ENCODE data around the gene NFU1. TPM values are rescaled to one million over a fixed set of nuclear protein-coding genes. Genes with fewer than 3 reads are reported as not detected.

The NFU1 gene
- total and polyA plus RNA-seq, 2 of the 13 experiments (the other 11 are each of a cell fraction or from before 2014, with no cell fraction given), result 39.1 to 84.0 TPM

GRCh38 chr2:69436938-69437750 is at the start of gene NFU1 (continued):
- TF ChIP-seq SMC3 (IDR thresholded peaks at IDR 0.05; ENCODE audit: low read length) (no peak), ZNF430 (CRISPR knock-in tag; IDR thresholded peaks at IDR 0.05) (peak; percentile 66; the same call in 1 of the 2 replicates), ZSCAN30 (CRISPR knock-in tag; IDR thresholded peaks at IDR 0.05) (no peak; the same call in 1 of the 2 replicates), ZFP37 (CRISPR knock-in tag; IDR thresholded peaks at IDR 0.05; ENCODE audit: borderline replicate concordance) (0 out of 2 replicates have a peak, but pooled peaks have one; percentile 79), RCOR2 (CRISPR knock-in tag; IDR thresholded peaks at IDR 0.05) (peak; percentile 19; the same call in 1 of the 2 replicates), KLF13 (CRISPR knock-in tag; IDR thresholded peaks at IDR 0.05) (peak; percentile 81), PTBP1 (IDR thresholded peaks at IDR 0.05; ENCODE audit: low read depth, low read length, poor library complexity, severe bottlenecking) (no peak), ZBTB26 (CRISPR knock-in tag; IDR thresholded peaks at IDR 0.05; ENCODE audit: borderline replicate concordance) (no peak; the same call in 1 of the 2 replicates), RBM39 (IDR thresholded peaks at IDR 0.05; ENCODE audit: low read depth, low read length, poor library complexity, severe bottlenecking) (peak; percentile 71), MTF1 (CRISPR knock-in tag; IDR thresholded peaks at IDR 0.05) (peak; percentile 60; the same call in 1 of the 2 replicates), KLF15 (CRISPR knock-in tag; IDR thresholded peaks at IDR 0.05; ENCODE audit: borderline replicate concordance) (peak; percentile 91), TGIF2 (CRISPR knock-in tag; IDR thresholded peaks at IDR 0.05) (peak; percentile 44; the same call in 1 of the 2 replicates), HHEX (CRISPR knock-in tag; IDR thresholded peaks at IDR 0.05) (peak; percentile 27; the same call in 1 of the 2 replicates), KAT7 (CRISPR knock-in tag; IDR thresholded peaks at IDR 0.05; ENCODE audit: borderline replicate concordance) (peak; percentile 95; the same call in 1 of the 2 replicates)
- TF ChIP-seq, protein P1, sequence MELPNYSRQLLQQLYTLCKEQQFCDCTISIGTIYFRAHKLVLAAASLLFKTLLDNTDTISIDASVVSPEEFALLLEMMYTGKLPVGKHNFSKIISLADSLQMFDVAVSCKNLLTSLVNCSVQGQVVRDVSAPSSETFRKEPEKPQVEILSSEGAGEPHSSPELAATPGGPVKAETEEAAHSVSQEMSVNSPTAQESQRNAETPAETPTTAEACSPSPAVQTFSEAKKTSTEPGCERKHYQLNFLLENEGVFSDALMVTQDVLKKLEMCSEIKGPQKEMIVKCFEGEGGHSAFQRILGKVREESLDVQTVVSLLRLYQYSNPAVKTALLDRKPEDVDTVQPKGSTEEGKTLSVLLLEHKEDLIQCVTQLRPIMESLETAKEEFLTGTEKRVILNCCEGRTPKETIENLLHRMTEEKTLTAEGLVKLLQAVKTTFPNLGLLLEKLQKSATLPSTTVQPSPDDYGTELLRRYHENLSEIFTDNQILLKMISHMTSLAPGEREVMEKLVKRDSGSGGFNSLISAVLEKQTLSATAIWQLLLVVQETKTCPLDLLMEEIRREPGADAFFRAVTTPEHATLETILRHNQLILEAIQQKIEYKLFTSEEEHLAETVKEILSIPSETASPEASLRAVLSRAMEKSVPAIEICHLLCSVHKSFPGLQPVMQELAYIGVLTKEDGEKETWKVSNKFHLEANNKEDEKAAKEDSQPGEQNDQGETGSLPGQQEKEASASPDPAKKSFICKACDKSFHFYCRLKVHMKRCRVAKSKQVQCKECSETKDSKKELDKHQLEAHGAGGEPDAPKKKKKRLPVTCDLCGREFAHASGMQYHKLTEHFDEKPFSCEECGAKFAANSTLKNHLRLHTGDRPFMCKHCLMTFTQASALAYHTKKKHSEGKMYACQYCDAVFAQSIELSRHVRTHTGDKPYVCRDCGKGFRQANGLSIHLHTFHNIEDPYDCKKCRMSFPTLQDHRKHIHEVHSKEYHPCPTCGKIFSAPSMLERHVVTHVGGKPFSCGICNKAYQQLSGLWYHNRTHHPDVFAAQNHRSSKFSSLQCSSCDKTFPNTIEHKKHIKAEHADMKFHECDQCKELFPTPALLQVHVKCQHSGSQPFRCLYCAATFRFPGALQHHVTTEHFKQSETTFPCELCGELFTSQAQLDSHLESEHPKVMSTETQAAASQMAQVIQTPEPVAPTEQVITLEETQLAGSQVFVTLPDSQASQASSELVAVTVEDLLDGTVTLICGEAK (IDR thresholded peaks at IDR 0.05), result no peak
- TF ChIP-seq, protein P1 (CRISPR knock-in tag; IDR thresholded peaks at IDR 0.05), result peak; percentile 92
- TF ChIP-seq, protein P2, sequence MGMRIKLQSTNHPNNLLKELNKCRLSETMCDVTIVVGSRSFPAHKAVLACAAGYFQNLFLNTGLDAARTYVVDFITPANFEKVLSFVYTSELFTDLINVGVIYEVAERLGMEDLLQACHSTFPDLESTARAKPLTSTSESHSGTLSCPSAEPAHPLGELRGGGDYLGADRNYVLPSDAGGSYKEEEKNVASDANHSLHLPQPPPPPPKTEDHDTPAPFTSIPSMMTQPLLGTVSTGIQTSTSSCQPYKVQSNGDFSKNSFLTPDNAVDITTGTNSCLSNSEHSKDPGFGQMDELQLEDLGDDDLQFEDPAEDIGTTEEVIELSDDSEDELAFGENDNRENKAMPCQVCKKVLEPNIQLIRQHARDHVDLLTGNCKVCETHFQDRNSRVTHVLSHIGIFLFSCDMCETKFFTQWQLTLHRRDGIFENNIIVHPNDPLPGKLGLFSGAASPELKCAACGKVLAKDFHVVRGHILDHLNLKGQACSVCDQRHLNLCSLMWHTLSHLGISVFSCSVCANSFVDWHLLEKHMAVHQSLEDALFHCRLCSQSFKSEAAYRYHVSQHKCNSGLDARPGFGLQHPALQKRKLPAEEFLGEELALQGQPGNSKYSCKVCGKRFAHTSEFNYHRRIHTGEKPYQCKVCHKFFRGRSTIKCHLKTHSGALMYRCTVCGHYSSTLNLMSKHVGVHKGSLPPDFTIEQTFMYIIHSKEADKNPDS (CRISPR knock-in tag; IDR thresholded peaks at IDR 0.05), result peak; percentile 54; the same call in 1 of the 2 replicates

Data from HepG2 (cell line).